Gastroesophageal sphincter (tissue), 4 donors: Measurements from ENCODE around the gene SIVA1. TPM values are rescaled to one million over a fixed set of nuclear protein-coding genes. Genes with fewer than 3 reads are reported as not detected.

ENCODE experiments used
- total RNA-seq, 4 donors: library from RNA; depleted of rRNA; stranded (reverse); fragments of >200 nt; gene quantifications; one replicate each; pipeline ENCODE4 v1.1.0, GENCODE V29; 2016

SIVA1 gene
- total RNA-seq, 4 donors from 2014 or later, result 188 to 513 (median 363) TPM

Other genes with a start within 250 kb of the SIVA1 start
- gene C14orf180, start 173.4 kb upstream of the SIVA1 start, total RNA-seq, result under 1 TPM in 2 of 4 donors, not detected in 2; 0.54 to 0.78 TPM
- gene TMEM179, start 148.4 kb upstream of the SIVA1 start, total RNA-seq, result 1 to 10 TPM in 1 of 4 donors, under 1 TPM in 3; 0.46 to 1.9 (median 0.72) TPM
- 100 to 1,000 TPM in 1 of 4 donors, 10 to 100 TPM in 3; 44.6 to 102 (median 64.7) TPM for gene INF2, start 63.5 kb upstream of the SIVA1 start, total RNA-seq
- gene ADSS1, start 28.9 kb upstream of the SIVA1 start, total RNA-seq, result 10 to 100 TPM in 2 of 4 donors, 1 to 10 TPM in 2; 5.1 to 32.2 (median 8.8) TPM
- gene AKT1, start 42.6 kb downstream of the SIVA1 start, total RNA-seq, result 100 to 1,000 TPM; 134 to 283 (median 143) TPM
- gene ZBTB42, start 48.0 kb downstream of the SIVA1 start, total RNA-seq, result 1 to 10 TPM; 2.0 to 4.8 (median 3.2) TPM
- gene CEP170B, start 112.1 kb downstream of the SIVA1 start, total RNA-seq, result 10 to 100 TPM; 18.7 to 64.7 (median 25.5) TPM
- gene PLD4, start 171.7 kb downstream of the SIVA1 start, total RNA-seq, result under 1 TPM in 3 of 4 donors, not detected in 1; under 0.01 to 0.42 (median 0.31) TPM
- gene AHNAK2, start 225.2 kb downstream of the SIVA1 start, total RNA-seq, result 100 to 1,000 TPM; 105 to 529 (median 239) TPM
- 1 to 10 TPM; 2.4 to 8.8 (median 5.8) TPM for gene CLBA1, start 232.6 kb downstream of the SIVA1 start, total RNA-seq